NCI-H2227 (cell line): ENCODE results near the gene TGFBR2.

Experiments
- DNase-seq: peaks from one replicate; lab custom pipeline; 2025; ENCODE audit not compliant: unreplicated experiment; lab: John Stamatoyannopoulos, UW

The TGFBR2 gene

GRCh38 chr3:30633718-30634117 is 27.3 kb downstream of the TGFBR2 start:
- no peak for DNase-seq

DNA sequence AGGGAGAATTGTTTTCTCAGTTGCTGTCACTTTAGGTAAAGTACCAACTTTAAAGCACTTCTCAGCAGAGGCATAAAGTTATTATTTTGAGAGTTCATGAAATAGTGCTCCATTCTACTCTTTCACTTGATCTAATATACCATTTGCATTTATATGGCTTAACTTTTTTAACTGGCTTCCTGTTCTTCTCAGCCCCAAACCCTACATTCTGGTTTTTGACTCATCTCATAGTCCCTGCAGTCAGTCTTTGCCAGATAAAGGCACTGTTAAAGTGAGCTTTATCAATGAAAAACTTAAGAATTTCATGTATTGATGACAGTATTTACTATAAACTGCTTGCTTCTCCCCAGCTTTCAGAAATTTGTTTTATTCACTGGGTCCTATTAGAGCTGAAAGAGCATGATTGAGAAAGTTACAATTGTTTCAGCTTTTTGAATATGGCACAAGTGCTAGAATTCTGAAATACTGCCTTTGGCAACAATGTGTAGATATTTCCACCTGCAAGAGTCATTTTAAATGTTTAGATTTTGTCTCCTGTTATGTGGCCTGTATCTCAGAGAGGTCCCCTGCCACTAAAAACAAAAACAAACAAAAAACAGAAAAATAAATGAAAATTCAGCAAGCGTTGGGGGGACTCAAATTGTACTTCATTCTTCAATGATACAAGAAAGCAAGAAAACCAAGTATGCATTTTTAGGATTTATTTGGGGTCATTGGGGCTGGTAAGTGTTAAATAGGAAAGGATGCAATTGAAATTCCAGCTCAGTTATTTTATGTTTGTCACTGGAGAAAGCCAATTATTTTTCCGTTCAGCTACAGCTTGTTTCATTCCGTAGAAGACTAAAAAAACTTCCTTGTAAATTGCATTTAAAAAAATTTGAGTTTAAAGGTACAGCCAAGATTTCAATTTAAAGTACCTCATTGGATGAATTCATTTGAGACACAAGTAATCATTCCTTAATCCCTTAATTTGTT is 28.6 kb downstream of the TGFBR2 start:
- DNase-seq = no peak

- DNase-seq = no peak
These were observed 31.2 kb downstream of the TGFBR2 start for GRCh38 chr3:30637310-30638219.

DNA sequence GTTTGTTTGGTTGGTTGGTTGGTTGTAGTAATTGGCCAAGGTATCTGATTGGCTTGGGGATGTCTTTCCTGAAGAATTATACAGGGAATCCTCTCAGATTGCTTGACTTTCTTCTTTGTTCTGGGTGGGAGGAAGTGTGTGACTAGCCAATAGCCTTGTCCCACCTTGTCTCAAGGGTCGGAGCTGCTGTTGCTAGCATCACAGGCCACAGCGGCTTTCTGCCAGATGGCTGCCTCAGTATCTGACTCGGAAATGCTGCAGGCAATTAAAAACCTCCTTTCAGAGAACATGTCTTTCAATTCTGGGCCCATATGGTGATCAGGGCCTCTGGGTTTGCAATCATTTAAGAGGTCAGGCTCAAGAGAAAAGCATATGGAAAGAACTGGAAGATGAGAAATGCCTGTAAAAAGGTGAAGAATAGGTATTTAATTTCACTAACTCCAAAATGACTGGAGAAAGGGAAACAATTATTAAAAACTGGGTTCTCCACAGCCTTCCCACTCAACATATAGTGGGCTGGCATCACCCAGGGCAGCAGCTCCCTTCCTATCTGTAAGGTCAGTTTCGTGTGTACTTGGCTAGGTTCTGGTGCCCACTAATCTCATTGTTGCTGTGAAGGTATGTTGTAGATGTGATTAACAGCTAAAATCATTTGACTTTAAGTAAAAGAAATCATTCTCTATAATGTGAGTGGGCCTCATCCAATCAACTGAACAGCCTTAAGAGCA is 32.4 kb downstream of the TGFBR2 start:
- DNase-seq = no peak

GRCh38 chr3:30639937-30640336 is 33.5 kb downstream of the TGFBR2 start:
- DNase-seq = no peak

DNA sequence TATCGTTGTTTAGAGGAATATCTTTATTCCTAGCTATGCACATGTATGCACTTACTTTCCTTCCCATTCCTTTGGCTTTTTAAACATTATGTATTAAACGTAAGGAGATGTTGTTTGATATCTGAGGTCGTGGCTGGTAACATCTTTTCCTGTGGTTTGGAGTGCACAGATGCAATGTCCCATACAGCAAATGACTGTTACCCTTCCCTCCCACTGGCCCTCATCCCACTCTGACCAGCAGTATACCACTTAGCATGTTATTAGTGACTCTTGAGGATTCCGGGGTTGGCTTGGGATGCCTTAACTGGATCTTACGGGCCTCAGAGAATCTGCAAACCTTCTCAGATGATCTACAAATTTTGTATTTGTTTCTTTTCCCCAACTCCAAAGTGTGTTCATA is 34.5 kb downstream of the TGFBR2 start:
- no peak for DNase-seq

- DNase-seq = no peak
These were observed 35.2 kb downstream of the TGFBR2 start for GRCh38 chr3:30641416-30642251.

DNA sequence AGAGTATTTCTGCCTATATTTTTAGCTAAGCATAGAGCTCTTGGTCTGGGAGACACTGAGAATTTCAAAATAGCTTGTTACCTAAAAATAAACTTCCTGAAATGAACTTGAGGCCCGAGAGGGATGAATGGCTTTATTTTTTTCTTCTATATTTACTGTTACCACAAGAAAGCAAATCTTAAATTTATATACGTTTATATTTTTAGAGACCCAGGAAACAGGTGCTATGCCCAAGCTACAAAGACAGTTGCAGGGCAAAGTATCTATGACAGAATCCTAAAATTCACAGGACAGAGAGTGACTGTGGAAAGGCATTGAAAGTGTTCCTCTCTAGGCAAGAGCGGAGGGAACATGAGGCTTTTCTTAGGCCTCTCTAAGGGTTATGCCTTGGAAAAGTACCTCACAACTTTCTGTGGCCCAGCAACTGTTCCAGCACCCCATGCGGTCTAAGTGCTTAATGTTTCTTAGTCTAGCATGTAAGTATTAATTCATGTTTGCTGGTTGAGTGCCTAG is 36.5 kb downstream of the TGFBR2 start:
- no peak for DNase-seq

- DNase-seq = no peak
These were observed 37.5 kb downstream of the TGFBR2 start for GRCh38 chr3:30643763-30644462.

DNA sequence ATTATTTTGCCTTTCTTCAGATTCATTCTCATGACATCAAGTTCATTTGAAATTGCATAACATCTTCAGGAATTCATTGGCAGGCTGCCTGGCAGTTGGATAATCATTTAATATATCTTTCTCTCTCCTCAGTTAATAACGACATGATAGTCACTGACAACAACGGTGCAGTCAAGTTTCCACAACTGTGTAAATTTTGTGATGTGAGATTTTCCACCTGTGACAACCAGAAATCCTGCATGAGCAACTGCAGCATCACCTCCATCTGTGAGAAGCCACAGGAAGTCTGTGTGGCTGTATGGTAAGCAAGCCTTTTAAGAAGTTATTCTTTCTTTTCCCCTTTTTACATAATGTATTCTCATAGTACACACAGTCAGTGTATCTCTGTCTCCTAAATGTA is 38.2 kb downstream of the TGFBR2 start:
- DNase-seq = no peak

DNA sequence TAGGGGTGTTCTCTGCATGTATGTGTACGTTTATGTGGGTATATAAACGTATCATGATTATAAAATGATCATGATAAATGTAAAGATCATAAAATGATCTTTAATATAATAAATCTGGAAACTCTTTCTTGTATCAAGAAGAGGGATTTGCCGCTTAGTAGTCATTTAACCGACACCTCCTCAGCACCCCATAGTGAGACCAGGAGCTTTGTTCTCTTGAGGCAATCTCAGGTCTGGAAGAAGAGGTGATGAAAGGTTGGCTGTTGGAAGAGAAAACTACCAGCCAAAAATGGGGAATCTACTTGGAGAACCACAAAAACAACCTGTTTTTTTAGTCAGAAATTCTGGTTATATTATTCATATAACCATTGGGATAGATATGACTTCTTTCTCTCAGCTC is 38.7 kb downstream of the TGFBR2 start:
- no peak for DNase-seq

DNA sequence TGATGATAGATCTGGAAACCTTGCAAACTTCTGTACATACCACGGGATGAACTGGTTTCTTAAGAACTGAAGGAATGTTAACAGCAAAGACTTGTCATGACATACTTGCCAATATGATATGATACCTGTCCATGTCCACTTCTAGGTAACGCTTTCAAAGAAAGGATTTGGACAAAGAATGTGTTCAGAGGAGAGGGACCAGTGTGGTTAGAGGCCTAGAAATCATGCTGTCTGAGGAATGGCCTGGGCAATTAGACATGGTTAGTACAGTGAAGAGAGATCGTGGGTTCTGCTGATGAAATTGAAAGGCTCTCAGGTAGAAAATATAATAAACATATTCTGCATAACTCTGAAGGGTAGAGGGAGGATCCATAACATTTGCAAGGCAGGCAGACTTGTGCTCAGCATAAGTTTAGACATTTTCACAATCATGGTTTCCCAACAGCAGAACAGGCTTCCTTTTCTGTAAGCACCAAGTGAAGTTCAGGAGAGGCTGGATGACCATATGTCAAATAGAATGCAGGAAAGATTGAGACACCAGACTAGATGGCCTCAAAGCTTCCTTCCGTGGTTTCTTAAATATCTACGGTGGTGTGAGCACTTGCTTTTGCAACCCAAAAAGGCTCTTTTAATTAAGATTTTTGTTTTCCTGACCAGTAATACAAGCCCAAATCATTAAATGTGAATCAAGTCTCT is 39.9 kb downstream of the TGFBR2 start:
- DNase-seq = no peak

DNA sequence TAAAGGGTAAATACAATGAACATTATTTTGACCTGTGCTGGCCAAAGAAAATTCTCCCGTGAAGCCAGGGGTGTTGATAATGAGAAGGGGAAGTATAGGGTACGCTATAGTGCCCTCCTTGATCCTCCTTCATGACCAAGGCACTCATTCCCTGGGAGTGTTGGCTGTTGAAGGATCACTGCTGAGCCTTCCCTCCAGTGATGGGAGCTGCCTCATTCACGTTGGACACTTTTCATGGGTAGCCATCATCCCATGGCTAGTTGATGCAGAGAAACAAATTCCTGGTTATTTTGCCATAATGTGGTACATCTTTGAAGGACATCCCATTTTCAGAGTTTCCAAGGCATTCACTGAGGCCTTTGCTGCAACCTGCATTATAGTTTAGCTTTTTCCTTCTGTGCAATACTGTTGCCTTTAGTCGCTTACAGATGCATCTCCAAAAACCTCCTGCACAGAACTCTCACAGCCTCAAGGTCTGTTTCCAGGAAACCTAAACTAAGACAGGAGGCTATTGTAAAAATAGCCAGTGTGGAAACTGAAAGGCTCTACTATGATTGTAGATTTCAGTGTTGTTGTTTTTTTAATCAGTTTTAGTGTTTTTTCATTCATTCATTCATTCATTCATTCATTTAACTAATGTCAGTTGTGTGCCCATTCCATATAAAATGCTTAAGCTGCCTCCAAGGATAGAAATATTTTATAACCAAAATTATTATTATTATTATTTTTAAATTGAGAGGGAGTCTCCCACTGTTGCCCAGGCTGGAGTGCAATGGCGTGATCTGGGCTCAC is 40.8 kb downstream of the TGFBR2 start:
- no peak for DNase-seq

GRCh38 chr3:30648670-30649357 is 42.4 kb downstream of the TGFBR2 start:
- no peak for DNase-seq

DNA sequence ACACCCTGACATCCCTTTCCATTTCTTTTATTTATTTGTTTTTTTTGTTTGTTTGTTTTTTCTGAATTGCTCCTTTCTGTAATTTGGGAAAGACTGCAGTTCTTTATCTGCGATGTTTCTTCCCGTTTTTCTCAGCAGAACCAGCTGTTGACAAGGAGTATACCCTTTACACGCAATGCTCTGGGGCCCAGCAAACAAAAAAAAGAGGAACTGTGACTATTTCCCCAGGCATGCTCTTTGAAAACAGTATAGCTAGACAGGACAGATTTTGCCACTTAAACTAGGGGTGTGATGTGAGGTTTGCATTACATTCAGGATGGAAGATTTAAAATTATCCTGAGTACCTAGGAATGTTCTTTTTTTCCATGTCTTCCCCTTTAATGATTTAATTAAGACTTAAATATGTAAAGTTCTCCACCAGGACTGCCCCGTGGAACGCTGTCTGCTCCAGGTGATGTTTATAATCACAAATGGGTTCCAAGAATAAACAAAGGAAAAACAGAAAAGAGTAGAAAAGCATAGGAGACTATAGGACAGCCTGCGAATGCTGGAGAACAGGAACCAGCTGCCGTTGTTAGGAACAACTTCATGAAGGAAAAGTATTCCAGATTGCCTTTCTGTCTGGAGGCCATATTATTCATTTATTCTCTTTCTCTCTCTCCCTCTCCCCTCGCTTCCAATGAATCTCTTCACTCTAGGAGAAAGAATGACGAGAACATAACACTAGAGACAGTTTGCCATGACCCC is 43.3 kb downstream of the TGFBR2 start:
- DNase-seq = no peak

- DNase-seq = no peak
These were observed 44.1 kb downstream of the TGFBR2 start for GRCh38 chr3:30650348-30650995.
